NCI-H526 (cell line): Measurements from ENCODE around the gene TEAD3.
"Not testable (repeated sequence)": the region's sequence is repeated elsewhere in the genome, so short reads cannot be mapped to it uniquely, and the experiment has no call there.

ENCODE experiments used
- DNase-seq, 2 experiments: peaks; one replicate each; lab custom pipeline; 2025; lab: John Stamatoyannopoulos, UW

Gene TEAD3

DNA sequence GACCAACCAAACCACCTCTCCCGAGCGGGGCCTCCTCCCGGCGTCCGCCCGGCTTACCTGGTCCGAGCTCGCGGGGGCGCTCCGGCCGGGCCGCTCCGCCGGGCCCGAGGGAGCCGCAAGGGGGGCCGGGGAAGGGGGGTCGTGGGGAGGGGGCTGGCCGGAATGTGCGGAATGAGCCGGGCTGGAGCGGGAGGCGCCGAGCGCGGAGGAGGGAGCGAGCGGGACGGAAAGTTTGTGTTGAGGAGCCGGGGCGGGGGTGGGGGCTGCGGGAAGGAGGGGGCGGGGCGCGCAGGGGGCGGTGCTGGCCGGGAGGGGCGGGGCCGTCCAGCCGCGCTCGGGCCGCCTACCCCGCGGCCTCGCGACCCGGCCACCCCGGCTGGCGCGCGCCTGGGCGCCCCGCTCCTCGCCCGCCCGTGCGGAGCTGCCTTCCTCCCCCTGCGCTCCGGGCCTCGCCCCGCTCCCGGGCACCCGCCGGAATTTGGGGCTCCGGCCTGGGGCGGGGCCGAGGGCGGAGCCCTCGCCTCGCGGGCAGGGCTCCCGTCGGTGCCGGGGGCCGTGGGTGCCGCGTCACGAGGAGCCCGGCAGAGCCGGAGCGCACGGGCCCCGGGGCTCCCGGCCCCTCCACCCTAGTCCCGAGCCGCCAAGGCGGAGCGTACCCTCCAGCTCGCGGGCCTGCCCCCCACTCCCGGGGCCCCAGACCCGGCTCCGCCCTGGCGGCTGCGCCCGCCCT, at the start of gene TEAD3:
TSS of gene TEAD3 (minus strand) at position 239 of the 730 bp plus-strand sequence.
- DNase-seq = peak in 1 of 2 experiments; percentile 69

DNA sequence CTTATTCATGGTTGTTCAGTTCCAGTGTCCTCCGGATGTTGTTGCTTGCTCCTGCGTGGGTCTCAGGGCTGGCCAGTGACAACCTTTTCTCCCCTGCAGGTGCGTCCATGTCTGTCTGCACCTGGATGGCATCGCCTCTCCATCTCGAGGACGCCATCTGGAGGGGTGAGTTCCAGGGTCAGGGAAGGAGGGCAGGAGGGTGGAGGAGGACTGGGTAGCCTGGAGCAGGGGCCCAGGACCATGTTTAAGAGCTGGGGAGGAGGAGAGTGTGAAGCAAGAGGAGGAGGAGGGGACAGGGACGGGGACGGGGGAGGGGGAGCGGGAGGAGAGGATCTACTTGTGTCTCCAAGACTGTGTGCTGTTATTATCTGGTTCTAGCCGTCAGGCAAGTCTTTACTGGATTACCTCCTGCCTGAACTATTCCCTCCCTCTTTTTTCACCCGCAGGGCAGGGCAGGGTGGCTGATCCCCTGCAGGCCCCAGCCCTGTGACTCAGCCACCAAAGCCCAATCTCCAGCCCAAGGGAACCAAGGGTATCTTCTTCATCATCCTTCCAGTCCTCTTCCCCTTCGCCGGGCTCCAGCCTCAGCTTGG, 48.0 kb upstream of the TEAD3 start:
- DNase-seq = no peak

GRCh38 chr6:35543459-35544193, 46.7 kb upstream of the TEAD3 start:
- DNase-seq = no peak

- no peak for DNase-seq
Observed at GRCh38 chr6:35541836-35542235, 45.0 kb upstream of the TEAD3 start.

GRCh38 chr6:35539223-35539622, 42.3 kb upstream of the TEAD3 start:
- DNase-seq = no peak

GRCh38 chr6:35535847-35536246, 39.0 kb upstream of the TEAD3 start:
- DNase-seq = not testable (repeated sequence)

DNA sequence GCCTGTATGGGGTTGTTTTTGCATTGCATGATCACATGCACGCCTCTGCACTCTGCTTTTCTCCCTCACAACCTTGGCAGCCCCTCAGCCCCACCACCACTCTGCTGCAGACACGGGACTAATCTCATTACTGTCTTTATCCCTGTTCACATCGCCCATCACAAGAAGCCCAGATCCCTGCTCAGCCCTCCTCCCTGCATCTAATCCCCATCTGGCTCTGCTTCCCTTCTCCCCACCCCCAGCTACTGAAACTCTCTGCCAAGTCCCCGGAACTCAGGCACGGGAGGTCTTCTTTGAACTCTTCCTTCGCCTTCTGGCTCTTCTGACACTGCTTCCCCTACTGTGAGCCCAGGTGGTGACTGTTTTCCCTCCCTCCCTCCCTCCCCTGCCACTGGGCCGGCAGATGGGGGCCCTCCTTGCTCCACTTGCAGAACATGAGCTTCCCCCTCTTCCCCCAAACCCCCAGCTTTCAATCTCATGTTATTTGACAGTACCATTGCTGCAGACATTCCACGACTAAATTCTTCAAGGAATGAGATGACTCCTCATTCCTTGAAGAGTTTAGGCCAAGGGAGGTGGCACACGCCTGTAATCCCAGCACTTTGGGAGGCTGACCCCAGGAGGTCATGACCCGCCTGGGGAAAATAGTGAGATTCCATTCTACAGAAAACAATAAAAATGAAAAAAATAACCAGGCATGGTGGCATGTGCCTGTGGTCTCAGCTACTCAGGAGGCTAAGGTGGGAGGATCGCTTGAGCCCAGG, 37.7 kb upstream of the TEAD3 start:
- no peak for DNase-seq

- DNase-seq = no peak
Observed at GRCh38 chr6:35533981-35534380, 37.1 kb upstream of the TEAD3 start.

DNA sequence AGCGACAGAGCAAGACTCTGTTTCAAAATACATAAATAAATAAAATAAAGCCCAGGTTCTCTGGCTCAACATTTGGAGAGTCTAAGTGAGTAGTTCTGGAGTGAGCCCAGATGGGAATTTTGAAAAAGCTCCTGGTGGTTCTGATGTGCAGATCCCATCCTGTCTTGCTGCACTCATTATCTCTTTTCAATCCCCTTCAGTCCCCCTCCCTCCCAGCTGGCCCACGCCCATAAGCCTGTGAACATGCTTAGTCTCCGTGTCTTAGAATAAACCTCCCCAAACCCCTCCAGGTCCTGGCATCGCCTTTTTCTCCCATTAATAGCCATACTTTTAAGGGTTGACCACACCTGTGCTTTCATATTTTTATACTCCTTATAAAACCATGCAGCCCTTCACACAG, 35.2 kb upstream of the TEAD3 start:
- no peak for DNase-seq

DNA sequence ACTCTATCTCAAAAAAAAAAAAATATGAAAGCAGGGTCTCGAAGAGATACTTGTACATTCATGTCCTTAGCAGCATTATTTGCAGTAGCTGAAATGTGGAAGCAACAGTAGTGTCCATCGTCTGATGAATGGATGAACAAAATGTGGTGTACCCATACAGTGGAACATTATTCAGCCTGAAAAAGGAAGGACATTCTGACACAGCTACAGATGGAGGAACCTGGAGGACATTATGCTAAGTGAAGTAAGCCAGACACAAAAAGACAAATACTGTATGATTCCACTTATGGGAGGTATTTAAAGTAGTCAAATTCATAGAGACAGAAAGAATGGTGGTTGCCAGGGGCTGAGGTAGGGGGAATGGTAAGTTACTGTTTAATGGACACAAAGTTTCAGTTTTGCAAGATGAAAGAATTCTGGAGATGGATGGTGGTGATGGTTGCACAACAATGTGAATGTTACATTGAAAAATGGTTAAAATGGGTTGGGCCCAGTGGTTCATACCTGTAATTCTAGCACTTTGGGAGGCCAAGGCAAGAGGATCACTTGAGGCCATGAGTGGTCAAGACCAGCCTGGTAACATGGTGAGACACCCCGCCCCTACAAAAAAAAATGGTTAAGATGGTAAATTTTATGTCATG, 27.6 kb upstream of the TEAD3 start:
- DNase-seq = no peak

DNA sequence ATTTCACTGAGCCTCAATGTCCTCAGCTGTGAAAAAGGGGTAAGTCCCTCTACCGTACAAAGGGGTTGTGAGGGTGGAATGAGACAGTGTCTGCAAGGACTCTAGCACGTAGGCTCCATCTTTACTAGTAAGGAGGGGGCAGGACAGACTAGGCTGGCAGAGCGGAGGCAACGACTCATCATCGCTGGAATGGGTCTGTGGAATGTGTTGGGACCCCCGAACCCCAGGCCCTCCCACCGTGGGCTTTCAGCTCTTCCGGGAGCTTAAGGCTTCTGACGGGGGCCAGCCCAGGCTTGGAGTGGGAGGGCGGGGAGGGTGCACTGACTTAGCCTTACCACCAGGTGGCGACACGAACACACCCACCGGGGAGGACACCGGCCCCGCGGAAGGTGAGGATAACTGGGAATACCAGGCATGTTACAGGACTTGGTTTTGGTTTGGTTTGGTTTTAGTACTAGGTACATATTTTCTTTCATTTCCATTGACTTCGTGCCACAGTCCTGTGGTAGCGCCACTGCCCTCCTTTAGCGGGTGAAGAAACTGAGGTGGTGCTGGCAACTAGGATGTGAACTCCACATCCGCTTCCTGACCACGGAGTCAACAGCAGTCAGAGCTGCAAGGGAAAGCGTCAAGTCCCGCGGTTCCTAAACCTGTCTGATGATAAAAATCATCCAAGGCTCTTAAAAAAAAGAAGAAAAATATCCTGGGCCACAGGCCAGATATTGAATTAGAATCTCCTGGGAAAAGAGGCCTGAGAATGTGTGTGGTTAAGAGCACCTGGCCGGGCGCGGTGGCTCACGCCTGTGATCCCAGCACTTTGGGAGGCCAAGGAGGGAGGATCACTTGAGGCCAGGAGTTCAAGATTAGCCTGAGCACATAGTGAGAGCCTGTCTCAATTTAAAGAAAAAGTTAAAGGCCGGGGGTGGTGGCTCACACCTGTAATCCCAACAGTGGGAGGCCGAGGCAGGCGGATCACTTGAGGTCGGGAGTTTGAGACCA, 26.1 kb upstream of the TEAD3 start:
- DNase-seq = peak in 1 of 2 experiments; percentile 82

DNA sequence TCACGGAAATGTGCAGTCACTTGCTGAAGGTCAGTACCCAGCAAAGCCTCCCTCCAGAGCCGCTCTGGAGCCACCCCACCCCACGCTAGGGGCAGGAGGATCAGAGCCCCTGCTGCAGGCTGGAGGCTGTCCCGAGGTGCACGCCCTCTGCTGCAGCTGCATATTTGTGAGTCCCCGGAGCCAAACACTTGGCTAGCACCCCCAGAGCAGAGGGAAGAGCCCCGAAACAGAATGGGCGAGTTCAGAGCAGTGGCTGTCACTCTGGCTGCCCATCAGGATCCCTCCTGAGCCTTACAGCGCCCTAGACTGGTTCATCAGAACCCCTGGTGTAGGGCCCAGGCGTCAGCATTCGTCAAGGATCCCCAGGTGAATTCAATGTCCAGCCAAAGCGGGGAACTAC, 25.3 kb upstream of the TEAD3 start:
- DNase-seq = no peak

GRCh38 chr6:35521235-35521634, 24.4 kb upstream of the TEAD3 start:
- DNase-seq = no peak

DNA sequence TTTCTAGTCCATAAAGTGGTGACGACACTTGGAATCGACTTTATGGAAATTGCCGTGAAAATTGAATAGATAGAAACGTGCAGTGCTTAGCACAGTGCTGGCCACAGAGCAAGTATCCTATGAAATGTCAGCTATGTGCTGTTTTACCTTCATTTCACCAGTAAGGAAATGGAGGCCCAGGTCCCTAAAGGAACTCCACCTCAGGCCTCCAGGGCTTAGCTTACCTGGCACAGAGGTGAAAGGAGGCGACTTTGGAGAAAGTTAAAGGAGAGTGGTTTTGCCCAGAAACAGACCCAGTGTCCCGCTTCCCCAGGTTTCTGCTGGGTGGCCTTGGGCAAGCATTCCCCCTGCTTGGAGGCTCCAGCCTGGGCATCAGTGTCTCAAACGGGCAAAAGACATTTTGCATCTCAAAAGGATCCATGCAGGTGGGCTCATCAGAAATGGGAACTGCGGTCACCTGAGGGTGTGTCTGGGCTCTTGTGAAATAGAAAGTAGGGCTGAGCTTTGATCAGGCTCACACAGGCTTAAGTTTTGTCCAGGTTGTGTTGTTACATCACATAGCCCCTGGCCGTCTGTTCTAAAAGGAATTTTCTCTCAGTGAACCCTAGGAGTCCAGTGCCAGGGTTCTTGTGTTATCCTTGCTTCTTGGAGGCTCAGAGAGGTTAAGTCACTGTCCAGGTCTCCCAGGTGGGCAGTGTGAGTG, 22.6 kb upstream of the TEAD3 start:
- DNase-seq = no peak

DNA sequence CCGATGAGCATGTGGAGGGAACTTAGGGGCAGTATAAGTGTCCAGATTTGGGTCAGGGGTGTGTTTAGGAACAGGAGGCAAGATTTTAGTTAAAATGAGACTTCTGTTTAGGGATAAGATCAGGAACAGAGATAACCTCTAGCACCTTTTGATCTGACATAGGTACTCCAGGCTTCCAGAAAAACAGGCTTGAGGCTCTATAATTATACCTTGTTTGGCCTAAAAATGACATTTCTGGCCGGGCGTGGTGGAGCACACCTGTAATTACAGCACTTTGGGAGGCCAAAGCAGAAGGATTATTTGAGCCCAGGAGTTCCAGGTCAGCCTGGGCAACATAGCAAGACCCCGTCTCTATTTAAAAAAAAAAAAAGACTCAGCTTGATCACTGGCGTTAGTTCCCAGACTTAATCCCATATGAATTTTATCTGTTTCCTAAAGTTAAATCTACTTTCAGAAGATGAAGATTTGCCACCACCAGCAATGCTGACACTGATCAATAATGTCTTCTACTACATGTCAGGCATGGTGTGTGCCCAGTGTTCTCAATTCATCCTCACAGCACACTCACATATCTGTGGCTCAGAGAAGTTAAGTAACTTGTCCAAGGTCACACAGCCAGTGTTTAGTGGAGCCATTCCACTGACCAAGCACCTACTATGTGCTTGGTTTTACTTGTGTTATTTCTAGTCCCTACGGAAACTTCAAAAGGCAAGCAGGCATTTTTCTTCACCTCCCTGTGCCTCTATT, 21.9 kb upstream of the TEAD3 start:
- no peak for DNase-seq

DNA sequence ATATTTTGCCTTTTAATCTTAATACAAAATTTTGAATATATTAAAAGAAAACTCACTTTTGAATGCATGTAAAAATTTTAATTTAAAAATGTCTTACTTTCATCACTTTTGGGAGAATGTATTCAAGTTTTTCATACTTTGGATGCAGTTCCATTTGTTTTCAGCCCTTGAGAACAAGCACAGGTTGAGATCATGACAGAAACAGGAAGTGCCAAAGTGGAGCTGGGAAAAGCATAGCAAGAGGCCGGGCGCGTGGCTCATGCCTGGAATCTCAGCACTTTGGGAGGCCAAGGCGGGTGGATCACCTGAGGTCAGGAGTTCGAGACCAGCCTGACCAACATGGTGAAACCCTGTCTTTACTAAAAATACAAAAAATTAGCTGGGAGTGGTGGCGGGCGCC, 21.1 kb upstream of the TEAD3 start:
- not testable (repeated sequence) for DNase-seq

GRCh38 chr6:35516712-35517111, 19.8 kb upstream of the TEAD3 start:
- no peak for DNase-seq

DNA sequence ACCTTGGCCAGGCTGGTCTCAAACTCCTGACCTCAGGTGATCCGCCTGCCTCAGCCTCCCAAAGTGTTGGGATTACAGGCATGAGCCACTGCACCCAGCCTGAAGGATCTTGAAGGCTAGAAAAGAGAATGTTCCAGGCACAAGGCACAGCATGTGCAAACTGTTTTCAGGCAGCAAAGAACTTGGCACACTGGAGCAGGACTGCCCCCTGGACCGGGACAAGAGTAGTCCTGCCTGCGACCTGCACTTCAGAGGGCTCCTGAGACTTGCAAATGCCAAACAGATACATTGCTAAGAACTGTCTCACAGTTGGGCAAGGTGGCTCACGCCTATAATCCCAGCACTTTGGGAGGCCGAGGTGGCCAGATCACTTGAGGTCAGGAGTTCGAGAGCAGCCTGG, 19.1 kb upstream of the TEAD3 start:
- not testable (repeated sequence) for DNase-seq

GRCh38 chr6:35514587-35514986, 17.7 kb upstream of the TEAD3 start:
- no peak for DNase-seq
